HPDE6-E6E7 (cell line): ENCODE measurements around the gene CCDC12.

Experiments
- DNase-seq: peaks from one replicate; pipeline ENCODE4 v3.0.0; 2011; ENCODE audit warnings: missing footprints; ENCODE audit errors: extremely low spot score

The CCDC12 gene

GRCh38 chr3:46906471-46907058, 70.0 kb downstream of the CCDC12 start:
- DNase-seq: no peak

DNA sequence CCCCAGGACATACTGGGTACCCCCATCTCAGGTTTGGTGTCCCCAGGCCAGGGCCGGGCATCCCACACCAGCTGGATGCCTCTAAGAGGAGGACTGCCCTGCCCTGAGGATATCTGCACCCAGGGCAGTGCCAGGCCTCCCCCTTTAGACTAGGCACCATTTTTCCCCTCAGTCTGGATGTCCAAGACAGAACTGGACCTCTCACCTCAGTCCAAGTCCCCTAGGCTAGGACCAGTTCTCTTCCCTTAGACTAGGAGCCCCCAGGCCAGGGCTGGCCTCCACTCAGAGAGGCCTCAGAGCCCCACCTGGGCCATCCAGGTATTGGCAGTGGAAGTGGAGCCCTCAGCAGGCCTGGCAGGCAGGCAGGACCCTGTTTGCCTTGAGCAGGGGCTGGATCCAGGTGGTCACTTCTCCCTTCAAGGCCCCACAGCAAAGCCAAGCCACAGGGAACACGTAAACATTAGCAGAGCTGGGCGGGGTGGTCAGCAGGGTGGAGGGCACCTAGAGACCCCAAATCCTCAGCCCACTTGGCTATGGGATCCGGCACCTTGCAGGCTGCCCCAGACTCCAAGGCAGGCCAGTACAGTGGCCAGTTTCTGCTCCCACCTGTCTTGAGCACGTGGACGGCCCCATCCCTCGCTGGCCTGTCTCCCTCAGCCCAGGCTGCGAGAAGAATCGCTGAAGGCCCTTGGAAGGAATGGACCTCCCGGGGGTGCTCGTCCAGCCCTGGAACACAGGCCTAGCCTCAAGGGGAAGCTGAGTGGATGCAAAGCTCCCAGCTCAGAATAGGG, 70.7 kb downstream of the CCDC12 start:
- no peak for DNase-seq

DNA sequence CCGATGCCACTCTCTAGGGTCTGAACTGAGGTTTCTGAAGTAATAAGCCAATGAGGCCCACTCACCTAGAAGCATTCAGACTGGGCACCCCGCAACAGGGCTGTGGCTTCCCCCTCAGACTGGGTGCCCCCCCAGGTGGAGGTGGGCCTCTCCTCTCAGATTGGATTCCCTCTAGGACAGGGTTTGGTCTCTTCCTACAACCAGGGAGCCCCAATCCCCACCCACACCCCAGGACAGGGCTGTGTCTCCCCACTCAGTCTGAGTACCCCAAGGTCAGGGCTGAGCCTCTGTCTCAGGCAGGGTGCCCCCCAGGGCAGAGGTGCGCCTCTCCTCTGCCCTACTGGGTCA, 71.4 kb downstream of the CCDC12 start:
- no peak for DNase-seq

GRCh38 chr3:46904303-46905212, 72.0 kb downstream of the CCDC12 start:
- DNase-seq: no peak

GRCh38 chr3:46903341-46904302, 72.9 kb downstream of the CCDC12 start:
- DNase-seq: no peak

GRCh38 chr3:46902188-46902631, 74.3 kb downstream of the CCDC12 start:
- no peak for DNase-seq

DNA sequence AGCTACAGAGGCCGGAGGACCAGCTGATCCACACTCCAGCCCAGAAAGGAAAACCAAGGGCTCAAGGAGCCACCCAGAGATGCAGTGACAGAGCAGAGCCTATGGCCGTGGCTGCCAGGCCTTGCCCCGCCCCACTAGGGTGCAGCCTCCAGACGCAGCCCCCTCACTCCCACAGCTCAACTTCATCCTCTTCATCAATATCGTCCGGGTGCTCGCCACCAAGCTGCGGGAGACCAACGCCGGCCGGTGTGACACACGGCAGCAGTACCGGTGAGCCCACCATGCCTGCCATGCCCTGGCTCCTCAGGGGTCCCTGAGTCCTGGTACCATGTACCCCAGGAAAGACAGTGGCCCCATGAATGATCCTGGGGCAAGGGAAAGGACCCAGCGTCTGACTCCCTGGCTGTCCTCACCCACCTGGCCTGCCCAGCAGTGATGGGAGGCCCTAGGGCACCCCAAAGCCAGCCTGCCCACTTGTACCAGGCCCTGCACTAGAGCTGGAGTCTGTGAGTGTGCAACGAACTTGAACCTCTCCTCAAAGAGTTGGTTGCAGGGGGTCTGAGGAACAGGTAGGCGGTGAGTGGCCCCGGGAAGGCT, 74.9 kb downstream of the CCDC12 start:
- no peak for DNase-seq

GRCh38 chr3:46901061-46901460, 75.5 kb downstream of the CCDC12 start:
- no peak for DNase-seq

DNA sequence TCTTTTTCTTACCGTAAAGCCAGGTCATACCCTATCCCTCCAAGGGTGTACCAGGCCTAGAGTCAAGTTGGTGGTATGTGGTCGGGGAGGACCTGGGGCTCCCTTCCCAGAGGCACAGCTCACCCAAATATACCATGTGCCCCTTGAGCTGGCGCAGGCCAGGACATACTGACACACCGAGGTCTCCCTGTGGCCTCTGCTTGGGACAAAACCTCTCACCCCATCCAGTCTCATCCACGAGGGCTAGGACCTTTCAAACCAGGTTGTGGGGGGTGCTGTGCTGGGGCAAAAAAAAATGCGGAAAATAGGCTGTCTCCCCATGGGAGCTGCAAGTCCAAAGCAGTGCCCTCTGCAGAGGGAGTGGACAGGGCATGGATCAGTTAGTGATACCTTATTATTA, 76.2 kb downstream of the CCDC12 start:
- no peak for DNase-seq

- no peak for DNase-seq
These were observed 76.6 kb downstream of the CCDC12 start for GRCh38 chr3:46900007-46900292.

- DNase-seq: no peak
These were observed 77.2 kb downstream of the CCDC12 start for GRCh38 chr3:46899151-46900006.

DNA sequence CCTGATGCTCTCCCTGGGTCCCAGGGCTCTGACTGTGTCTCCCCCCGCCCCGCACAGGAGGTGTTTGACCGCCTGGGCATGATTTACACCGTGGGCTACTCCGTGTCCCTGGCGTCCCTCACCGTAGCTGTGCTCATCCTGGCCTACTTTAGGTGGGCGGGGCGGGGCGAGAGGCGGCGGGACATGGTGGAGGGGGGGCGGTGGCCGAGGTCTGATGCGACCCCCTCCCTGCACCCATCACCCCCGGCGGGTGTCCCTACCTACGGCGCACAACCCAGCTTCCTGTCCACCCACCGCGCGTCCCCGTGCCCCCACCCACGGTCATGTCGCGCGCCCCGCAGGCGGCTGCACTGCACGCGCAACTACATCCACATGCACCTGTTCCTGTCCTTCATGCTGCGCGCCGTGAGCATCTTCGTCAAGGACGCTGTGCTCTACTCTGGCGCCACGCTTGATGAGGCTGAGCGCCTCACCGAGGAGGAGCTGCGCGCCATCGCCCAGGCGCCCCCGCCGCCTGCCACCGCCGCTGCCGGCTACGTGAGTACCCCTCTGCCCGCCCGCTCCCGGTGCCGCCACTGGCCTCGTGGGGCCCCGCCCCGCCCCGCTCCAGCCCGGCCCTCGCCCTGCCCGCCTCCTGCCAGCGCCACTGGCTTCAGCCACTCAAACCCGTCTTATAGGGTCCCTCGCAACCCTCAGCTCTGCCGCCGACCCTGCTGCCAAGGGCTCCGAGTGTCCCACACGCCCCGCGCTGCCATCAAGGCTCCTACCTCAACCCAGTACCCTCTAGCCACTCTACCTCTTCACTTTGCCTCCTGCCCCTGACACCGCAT, 78.0 kb downstream of the CCDC12 start:
- DNase-seq: no peak

- DNase-seq: no peak
These were observed 78.7 kb downstream of the CCDC12 start for GRCh38 chr3:46897829-46898320.

- no peak for DNase-seq
These were observed 79.5 kb downstream of the CCDC12 start for GRCh38 chr3:46897031-46897430.

- DNase-seq: no peak
These were observed 80.2 kb downstream of the CCDC12 start for GRCh38 chr3:46896386-46896785.

DNA sequence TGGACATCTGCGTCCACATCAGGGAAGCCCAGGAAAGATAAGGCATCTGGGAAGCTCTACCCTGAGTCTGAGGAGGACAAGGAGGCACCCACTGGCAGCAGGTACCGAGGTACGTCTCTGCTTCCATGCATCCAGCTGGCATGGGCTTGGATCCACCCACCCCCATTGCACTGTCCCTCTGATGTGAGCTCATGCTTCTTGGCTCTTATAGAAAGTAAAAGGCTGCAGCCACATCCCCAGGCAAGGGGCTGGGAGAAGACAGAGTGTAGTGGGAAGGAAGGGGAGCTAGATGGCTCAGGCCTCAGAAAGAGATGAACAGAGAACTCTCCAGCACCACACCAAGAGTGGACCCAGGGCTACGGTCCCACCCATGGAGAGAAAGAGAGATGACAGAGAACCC, 80.8 kb downstream of the CCDC12 start:
- no peak for DNase-seq

- DNase-seq: no peak
These were observed 81.3 kb downstream of the CCDC12 start for GRCh38 chr3:46895204-46895660.

GRCh38 chr3:46894256-46894655, 82.3 kb downstream of the CCDC12 start:
- no peak for DNase-seq

GRCh38 chr3:46893763-46894162, 82.8 kb downstream of the CCDC12 start:
- no peak for DNase-seq
